ENCODE measurements around the gene ZBTB20. TPM values are rescaled to one million over a fixed set of nuclear protein-coding genes. Genes with fewer than 3 reads are reported as not detected.

ZBTB20 gene
- total and polyA plus RNA-seq, 10 donors = 0.32 to 89.7 (median 71.8) TPM

DNA sequence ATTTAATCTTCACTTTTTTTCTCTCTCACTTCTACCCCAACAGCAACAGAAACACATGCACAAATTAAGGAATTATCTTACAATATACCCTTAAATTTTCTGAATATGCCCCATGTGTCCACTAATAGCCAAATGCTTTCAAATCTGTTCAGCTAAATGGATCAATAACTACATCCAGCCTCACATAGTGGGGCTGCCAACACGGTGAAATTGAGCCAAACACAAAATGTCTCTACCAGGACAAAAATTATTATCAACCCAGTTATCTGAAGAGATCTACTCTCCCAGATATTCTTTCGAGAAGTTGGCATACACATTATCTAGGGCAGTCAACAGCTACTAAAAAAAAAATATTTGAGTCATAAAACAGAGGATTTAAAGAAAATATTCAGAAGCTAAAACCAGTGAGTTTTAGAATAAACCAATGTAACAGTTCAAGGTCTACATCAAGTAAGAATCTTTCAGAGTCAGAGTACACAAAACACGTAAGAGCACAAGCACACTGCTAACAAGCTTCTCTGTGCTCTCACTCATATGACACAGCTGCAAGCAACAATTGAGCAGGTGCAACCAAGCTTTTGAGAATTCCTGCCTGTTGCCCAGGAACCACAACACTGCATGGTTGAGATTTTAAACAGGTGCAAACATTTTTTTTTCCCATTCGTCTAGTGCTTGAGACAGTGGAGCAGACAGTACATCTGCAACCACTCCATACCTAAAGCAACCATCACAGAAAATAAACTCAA lies 247.7 kb downstream of the ZBTB20 start:
- WGBS, 5 donors = 52 to 68% (median 57%) methylated on average over 4 of the region's 4 CpGs
- Histone ChIP-seq H3K4me3 (no peak overlapping the region), H3K27me3 (replicated peaks in 1 of 7) (no peaks in the 10 kb centered on the region), H3K27ac (no peak overlapping the region), H3K4me1 (peaks cover 0 to 21% (median 0%) of the 10 kb centered on the region in 6 donors), H3K36me3 (no peaks in the 10 kb centered on the region), H3K9me3 (no peaks in the 10 kb centered on the region)
- intact Hi-C loops (cut with DNase I; ENCODE audit: low total_unique reads) = no loop called here
- TF ChIP-seq POLR2AphosphoS5 (IDR thresholded peaks at IDR 0.05) (no peak), POLR2A (IDR thresholded peaks at IDR 0.05) (no peak)
- TF ChIP-seq, protein P1, sequence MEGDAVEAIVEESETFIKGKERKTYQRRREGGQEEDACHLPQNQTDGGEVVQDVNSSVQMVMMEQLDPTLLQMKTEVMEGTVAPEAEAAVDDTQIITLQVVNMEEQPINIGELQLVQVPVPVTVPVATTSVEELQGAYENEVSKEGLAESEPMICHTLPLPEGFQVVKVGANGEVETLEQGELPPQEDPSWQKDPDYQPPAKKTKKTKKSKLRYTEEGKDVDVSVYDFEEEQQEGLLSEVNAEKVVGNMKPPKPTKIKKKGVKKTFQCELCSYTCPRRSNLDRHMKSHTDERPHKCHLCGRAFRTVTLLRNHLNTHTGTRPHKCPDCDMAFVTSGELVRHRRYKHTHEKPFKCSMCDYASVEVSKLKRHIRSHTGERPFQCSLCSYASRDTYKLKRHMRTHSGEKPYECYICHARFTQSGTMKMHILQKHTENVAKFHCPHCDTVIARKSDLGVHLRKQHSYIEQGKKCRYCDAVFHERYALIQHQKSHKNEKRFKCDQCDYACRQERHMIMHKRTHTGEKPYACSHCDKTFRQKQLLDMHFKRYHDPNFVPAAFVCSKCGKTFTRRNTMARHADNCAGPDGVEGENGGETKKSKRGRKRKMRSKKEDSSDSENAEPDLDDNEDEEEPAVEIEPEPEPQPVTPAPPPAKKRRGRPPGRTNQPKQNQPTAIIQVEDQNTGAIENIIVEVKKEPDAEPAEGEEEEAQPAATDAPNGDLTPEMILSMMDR (IDR thresholded peaks at IDR 0.05 in 8 of 11, conservative IDR thresholded peaks at IDR 0.05 in 3 of 11) = no peak
- no peak for DNase-seq

DNA sequence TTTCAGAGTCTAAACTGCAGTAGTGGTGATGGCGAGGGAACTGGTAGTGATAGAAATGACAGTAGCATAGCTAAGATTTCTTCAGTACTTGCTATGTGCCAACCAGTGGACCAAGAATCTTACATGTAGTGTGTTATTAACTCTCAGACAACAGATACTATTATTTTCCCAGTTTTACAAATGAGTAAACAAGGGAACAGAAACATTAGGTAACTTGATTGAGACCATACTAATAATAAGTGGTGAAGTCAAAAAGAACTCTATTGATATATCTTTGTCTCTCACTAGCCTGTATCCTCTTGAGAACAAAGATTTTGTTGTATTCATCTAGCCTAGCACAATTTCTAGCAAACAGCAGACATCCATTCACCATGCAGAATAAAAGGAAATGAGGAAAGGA lies 250.1 kb downstream of the ZBTB20 start:
- intact Hi-C loops (cut with DNase I; ENCODE audit: low total_unique reads) = no loop called here
- TF ChIP-seq POLR2AphosphoS5 (IDR thresholded peaks at IDR 0.05) (no peak), POLR2A (IDR thresholded peaks at IDR 0.05) (no peak)
- TF ChIP-seq, protein P1 (IDR thresholded peaks at IDR 0.05 in 8 of 11, conservative IDR thresholded peaks at IDR 0.05 in 3 of 11) = no peak
- 88 to 100% (median 96%) methylated on average over 1 of the region's 1 CpG for WGBS, 5 donors
- no peak overlapping the region for H3K27ac ChIP-seq
- peaks cover 0 to 5% (median 0%) of the 10 kb centered on the region in 6 donors for H3K36me3 ChIP-seq
- no peak overlapping the region for H3K4me3 ChIP-seq
- H3K4me1 ChIP-seq = peaks cover 0 to 7% (median 0%) of the 10 kb centered on the region in 6 donors
- H3K9me3 ChIP-seq = no peaks in the 10 kb centered on the region
- no peaks in the 10 kb centered on the region for H3K27me3 ChIP-seq (replicated peaks in 1 of 7)
- no peak for DNase-seq

DNA sequence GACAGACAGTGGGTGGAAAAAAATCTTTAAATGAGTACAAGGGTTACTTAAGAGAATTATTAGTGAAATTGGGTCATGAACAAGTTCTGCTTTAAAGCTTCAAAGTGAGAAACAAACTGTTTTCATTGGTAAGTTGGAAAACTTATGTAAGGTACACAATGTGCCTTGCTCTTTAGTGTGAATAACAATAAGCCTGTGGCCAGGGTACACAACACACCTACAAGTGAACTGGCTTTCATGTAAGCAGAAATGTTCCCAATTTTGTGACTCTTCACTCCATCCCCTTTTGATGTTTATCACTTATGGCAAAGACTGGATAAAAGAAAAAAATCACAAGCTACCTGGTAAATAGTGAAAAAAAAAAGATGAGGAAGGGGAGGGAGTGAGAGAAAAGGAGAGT lies 253.7 kb downstream of the ZBTB20 start:
- H3K36me3 ChIP-seq = peaks cover 0 to 5% (median 0%) of the 10 kb centered on the region in 6 donors
- TF ChIP-seq POLR2A (IDR thresholded peaks at IDR 0.05) = no peak
- TF ChIP-seq POLR2AphosphoS5 (IDR thresholded peaks at IDR 0.05) = no peak
- TF ChIP-seq, protein P1 (IDR thresholded peaks at IDR 0.05 in 8 of 11, conservative IDR thresholded peaks at IDR 0.05 in 3 of 11) = no peak

DNA sequence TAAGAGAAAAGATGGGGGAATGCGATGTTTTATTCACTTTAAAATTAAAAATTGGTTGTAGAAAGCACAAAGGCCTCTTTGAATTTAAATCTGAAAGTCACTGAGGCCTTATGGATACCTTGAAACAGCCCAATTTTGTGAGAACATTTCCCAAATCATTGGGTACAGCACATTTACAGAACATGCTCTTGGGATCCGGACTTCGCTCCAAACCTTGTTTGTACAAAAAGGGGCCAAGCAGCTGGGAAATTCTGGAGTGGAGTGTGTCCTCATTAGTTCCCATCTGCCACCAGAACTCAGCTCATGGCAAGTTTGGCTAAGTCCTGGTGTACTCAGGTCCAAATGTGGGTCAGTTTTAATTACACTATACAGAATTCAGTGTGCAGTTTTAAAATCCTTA lies 254.2 kb downstream of the ZBTB20 start:
- intact Hi-C loops (cut with DNase I; ENCODE audit: low total_unique reads) = no loop called here
- Histone ChIP-seq H3K27ac (no peak overlapping the region), H3K36me3 (peaks cover 0 to 5% (median 0%) of the 10 kb centered on the region in 6 donors), H3K4me3 (no peak overlapping the region), H3K9me3 (no peaks in the 10 kb centered on the region), H3K27me3 (replicated peaks in 1 of 7) (no peaks in the 10 kb centered on the region), H3K4me1 (no peaks in the 10 kb centered on the region)
- TF ChIP-seq POLR2A (IDR thresholded peaks at IDR 0.05) (no peak), POLR2AphosphoS5 (IDR thresholded peaks at IDR 0.05) (no peak)
- TF ChIP-seq, protein P1 (IDR thresholded peaks at IDR 0.05 in 8 of 11, conservative IDR thresholded peaks at IDR 0.05 in 3 of 11) = no peak
- DNase-seq = no peak
- 94 to 98% (median 97%) methylated on average over 3 of the region's 3 CpGs for WGBS, 5 donors

More for the DNA sequence above, 253.7 kb downstream of the ZBTB20 start:
- H3K4me1 ChIP-seq = no peaks in the 10 kb centered on the region
- no peaks in the 10 kb centered on the region for H3K9me3 ChIP-seq
- H3K27me3 ChIP-seq (replicated peaks in 1 of 7) = no peaks in the 10 kb centered on the region
- no peak for DNase-seq
- intact Hi-C loops (cut with DNase I; ENCODE audit: low total_unique reads) = no loop called here
- H3K4me3 ChIP-seq = no peak overlapping the region
- no peak overlapping the region for H3K27ac ChIP-seq

All from spleen (tissue), 11 donors.